Measurements from ENCODE around the gene TCF12.
"Not testable (repeated sequence)": the region's sequence is repeated elsewhere in the genome, so short reads cannot be mapped to it uniquely, and the experiment has no call there.

The TCF12 gene

GRCh38 chr15:56915888-56916287 is 2.6 kb upstream of the TCF12 start:
- DNase-seq (ENCODE audit: low read depth in 2 of 2) = no peak

GRCh38 chr15:56916825-56917477 is 1.5 kb upstream of the TCF12 start:
- DNase-seq (ENCODE audit: low read depth in 2 of 2) = no peak

- no peak for DNase-seq (ENCODE audit: low read depth in 2 of 2)
Measured at GRCh38 chr15:56917652-56918045, 795 bp upstream of the TCF12 start.

- peak; percentile 16 to 27 for DNase-seq (ENCODE audit: low read depth in 2 of 2)
Measured at GRCh38 chr15:56919031-56919608, 676 bp downstream of the TCF12 start.

DNA sequence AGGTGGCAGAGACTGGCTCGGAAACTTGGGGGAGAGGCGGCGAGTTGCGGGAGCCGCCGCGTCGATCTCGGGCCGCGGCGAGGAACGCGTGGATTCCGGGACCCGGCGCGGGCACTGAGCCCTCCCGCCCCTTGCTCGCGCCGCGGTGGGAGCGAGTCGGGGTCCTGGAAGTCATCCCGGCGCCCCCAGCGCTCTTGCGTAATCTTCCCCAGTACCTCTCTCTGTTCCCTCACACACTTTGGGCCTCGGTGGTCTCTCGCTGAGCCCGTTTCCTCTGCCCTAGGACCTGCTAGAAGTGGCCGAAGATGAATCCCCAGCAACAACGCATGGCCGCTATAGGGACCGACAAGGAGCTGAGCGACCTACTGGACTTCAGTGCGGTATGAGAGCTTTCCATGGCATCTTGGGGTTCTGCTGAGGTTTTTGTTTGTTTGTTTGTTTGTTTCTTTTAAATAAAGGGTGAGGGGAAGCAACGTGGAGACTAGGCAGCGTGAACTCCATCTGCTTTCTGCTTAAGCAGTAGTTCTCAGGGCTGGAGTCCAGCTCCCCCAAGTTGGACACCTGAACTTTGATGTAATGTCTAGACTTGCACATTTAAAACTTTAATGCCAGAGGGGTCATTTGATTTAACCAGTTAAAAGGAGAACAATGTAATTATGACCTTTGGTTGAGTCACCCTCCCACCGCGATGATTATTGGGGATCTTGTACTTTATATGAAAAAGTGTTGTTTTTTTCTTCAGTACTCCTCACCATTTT is 1.3 kb downstream of the TCF12 start:
- no peak for DNase-seq (ENCODE audit: low read depth in 2 of 2)

- DNase-seq (ENCODE audit: low read depth in 2 of 2) = no peak
Measured at GRCh38 chr15:56920367-56920627, 1.9 kb downstream of the TCF12 start.

- DNase-seq (ENCODE audit: low read depth in 2 of 2) = no peak
Measured at GRCh38 chr15:56923174-56923591, 4.7 kb downstream of the TCF12 start.

GRCh38 chr15:56927816-56928215 is 9.4 kb downstream of the TCF12 start:
- no peak for DNase-seq (ENCODE audit: low read depth in 2 of 2)

GRCh38 chr15:56929399-56929798 is 11.0 kb downstream of the TCF12 start:
- DNase-seq (ENCODE audit: low read depth in 2 of 2) = no peak

- DNase-seq (ENCODE audit: low read depth in 2 of 2) = no peak
Measured at GRCh38 chr15:56929933-56930332, 11.5 kb downstream of the TCF12 start.

- no peak for DNase-seq (ENCODE audit: low read depth in 2 of 2)
Measured at GRCh38 chr15:56930669-56931313, 12.3 kb downstream of the TCF12 start.

DNA sequence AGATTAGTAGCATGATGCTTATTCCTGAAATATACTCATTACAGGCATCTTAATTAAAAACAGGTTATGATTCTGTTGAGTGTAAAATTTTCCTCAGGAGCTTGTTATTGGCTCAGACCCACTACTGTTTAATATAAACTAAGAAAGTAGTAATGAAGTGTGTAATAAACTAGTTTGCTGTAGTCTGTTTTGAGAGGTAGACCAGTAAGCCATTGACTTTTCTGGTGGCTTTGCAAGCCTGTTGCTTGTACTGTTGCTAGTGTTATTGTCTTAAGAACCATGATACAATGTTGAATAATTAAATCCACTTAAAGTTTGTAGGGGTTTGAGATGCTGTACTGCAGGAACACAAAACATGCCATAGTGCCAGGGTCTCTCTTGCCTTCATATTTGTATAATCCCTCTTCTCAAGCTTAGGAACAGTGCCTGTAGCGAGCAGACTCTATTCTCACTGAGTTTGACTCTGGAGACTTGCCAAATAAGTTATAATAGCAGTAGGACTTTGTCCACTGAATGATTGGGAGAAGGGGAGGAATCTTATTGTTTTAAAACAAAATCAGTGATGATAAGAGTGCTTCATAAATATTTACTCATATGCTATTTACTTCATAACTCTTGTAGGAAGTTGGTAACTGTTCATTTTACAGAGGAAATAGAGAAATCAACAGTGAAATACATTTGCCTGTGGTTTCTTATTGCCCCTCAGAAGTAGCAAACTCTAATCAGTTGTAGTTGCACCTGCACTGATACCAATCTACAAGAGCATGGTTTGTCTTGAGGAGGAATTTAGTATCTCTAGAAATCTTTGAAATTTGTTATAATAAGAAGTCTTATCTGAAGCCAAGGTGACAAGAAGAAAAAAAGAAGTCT is 13.4 kb downstream of the TCF12 start:
- DNase-seq (ENCODE audit: low read depth in 2 of 2) = no peak

DNA sequence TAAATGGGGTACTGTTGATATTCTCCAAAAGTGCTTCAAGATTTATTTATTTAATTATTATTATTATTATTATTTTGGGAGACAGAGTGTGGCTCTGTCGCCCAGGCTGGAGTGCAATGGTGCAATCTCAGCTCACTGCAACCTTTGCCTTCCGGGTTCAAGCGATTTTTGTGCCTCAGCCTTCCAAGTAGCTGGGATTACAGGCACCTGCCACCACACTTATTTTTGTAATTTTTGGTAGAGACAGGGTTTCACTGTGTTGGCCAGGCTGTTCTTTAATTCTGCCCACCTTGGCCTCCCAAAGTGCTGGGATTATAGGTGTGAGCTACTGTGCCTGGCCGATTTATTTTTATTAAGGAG is 14.0 kb downstream of the TCF12 start:
- not testable (repeated sequence) for DNase-seq (ENCODE audit: low read depth in 2 of 2)

DNA sequence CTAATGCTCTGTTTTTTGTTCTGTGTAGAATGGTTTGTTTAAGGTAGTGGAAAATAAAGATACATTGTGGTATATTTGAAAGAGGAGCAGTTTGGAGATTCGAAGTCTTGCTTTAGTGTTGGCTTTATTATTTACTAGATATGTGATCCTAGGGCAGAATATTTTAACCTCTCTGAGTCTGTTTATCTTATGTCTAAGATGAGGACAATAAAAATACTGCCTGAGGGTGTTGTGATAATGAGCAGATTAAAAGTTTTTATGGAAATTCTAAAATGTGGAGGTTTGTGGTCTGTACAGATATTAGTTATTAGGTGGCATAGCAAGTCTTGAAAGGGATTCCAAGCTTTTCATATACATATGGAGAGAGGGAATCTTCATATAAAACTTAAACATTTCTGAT is 15.0 kb downstream of the TCF12 start:
- DNase-seq (ENCODE audit: low read depth in 2 of 2) = no peak

- DNase-seq (ENCODE audit: low read depth in 2 of 2) = no peak
Measured at GRCh38 chr15:56933811-56934210, 15.4 kb downstream of the TCF12 start.

DNA sequence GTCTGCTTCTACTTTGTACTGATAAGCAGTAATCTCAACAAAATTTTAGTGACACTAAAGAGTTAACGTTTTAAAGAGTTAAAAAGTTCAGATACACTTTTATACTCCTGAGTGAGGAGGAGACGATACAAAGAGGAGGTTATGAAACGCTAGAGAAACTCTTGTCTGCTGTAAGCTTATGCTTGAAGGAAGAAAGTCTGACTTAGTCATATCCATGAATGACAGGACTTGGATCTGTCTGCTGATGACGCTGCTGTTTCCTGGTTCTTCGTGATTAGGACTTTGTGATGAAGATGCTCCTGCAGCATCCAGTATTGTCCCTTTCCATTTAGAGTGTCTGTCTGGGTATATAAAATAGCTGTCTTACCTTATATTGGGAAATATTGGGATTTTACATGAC is 15.8 kb downstream of the TCF12 start:
- no peak for DNase-seq (ENCODE audit: low read depth in 2 of 2)

GRCh38 chr15:56936929-56937328 is 18.5 kb downstream of the TCF12 start:
- no peak for DNase-seq (ENCODE audit: low read depth in 2 of 2)

- DNase-seq (ENCODE audit: low read depth in 2 of 2) = no peak
Measured at GRCh38 chr15:56939257-56939656, 20.8 kb downstream of the TCF12 start.

GRCh38 chr15:56940388-56940787 is 21.9 kb downstream of the TCF12 start:
- no peak for DNase-seq (ENCODE audit: low read depth in 2 of 2)

- no peak for DNase-seq (ENCODE audit: low read depth in 2 of 2)
Measured at GRCh38 chr15:56942118-56942517, 23.7 kb downstream of the TCF12 start.

GRCh38 chr15:56943403-56943802 is 25.0 kb downstream of the TCF12 start:
- no peak for DNase-seq (ENCODE audit: low read depth in 2 of 2)

DNA sequence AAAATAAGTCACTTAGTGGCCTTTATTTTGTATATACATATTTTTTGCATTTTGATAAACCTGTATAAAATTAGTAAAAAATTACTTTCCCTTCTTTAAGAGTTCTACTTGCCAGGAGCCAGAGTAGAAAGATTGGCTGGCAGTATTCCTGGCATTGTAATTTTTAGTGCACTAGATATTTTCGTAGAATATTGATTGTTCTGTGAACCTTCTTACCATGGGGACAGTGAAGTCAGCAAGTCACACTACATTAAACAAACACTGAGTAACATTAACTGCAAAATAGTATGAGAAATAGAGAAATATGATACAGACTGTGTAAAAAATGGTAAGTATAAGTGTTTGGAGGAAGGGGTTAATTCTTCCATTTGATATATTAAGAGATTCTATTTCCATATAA is 26.0 kb downstream of the TCF12 start:
- no peak for DNase-seq (ENCODE audit: low read depth in 2 of 2)
